ENCODE data around the gene ZNF507. TPM values are rescaled to one million over a fixed set of nuclear protein-coding genes. Genes with fewer than 3 reads are reported as not detected.

The ZNF507 gene
- total and polyA plus RNA-seq, 2 donors = 8.0 to 8.3 TPM

DNA sequence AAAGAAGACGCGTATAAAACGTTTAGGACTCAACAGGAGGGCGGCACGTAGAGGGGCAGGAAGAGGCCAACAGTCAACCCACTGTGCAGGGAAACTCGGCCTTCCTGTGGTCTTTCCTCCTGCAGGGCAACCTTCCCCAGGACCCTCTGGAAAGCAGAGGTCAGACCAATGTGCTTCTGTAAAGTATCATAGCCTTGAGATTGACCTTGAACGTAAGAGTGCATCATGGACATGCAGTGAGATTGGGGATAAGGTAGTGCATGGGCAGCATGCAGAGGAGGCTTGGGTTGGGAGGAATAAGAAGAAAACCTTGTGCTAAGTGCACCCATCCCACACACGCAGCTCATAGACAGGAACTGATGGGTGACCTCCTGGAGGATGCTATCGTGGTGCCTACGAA, 34.0 kb upstream of the ZNF507 start:
- Histone ChIP-seq H3K27ac (ENCODE audit: low read depth in 1 of 2, low read length in 1 of 2) (no peak overlapping the region), H3K36me3 (ENCODE audit: control insufficient read depth in 2 of 2, insufficient read depth in 2 of 2, low read length in 1 of 2) (no peaks in the 10 kb centered on the region), H3K9me3 (ENCODE audit: control insufficient read depth in 2 of 2, insufficient read depth in 1 of 2, low read length in 1 of 2) (no peaks in the 10 kb centered on the region), H3K4me1 (ENCODE audit: control insufficient read depth in 2 of 2, insufficient read depth in 2 of 2, low read length in 2 of 2) (no peaks in the 10 kb centered on the region), H3K4me3 (ENCODE audit: low read length in 2 of 2) (no peak overlapping the region), H3K27me3 (ENCODE audit: control insufficient read depth in 2 of 2, insufficient read depth in 1 of 2, low read length in 1 of 2) (peaks cover 0 to 3% of the 10 kb centered on the region in 2 donors)
- DNase-seq (ENCODE audit: low read depth in 6 of 9, low spot score in 9 of 9) = no peak
- WGBS = 88% methylated on average over 10 of the region's 10 CpGs

DNA sequence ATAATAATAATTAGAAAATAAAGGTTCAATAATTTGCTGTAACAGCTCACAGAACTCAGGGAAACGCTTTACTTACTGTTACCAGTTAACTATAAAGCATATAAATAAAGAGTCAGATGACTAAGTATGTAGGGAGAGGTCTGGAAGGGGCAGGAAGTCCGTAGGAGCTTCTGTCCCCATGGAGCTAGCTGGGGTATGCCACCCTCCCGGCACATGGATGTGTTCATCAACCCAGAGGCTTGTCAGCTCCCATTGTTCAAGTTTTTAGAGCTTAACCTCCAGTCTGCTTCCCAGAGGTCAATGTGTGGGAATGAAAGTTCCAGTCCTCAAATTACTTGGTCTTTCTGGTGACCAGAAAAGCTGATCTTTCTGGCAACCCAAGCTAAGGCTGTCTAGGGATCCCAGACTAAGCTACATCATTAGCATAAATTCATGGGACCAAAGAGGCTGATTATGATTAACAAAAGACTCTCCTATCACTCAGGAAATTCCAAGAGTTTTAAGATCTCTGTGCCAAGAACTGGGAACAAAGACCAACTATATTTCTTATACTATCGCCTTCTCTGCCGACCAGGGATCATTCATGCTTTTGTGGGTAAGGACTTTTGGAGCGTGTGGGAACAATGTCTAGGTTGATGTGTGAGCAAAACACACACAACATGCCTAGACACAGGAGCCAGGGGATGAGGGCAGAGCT, 31.7 kb upstream of the ZNF507 start:
- H3K4me3 ChIP-seq (ENCODE audit: low read length in 2 of 2) = no peak overlapping the region
- H3K4me1 ChIP-seq (ENCODE audit: control insufficient read depth in 2 of 2, insufficient read depth in 2 of 2, low read length in 2 of 2) = no peaks in the 10 kb centered on the region
- H3K36me3 ChIP-seq (ENCODE audit: control insufficient read depth in 2 of 2, insufficient read depth in 2 of 2, low read length in 1 of 2) = no peaks in the 10 kb centered on the region
- 83% methylated on average over 6 of the region's 6 CpGs for WGBS
- DNase-seq (ENCODE audit: low read depth in 6 of 9, low spot score in 9 of 9) = no peak
- H3K27me3 ChIP-seq (ENCODE audit: control insufficient read depth in 2 of 2, insufficient read depth in 1 of 2, low read length in 1 of 2) = peaks cover 0 to 3% of the 10 kb centered on the region in 2 donors
- no peaks in the 10 kb centered on the region for H3K9me3 ChIP-seq (ENCODE audit: control insufficient read depth in 2 of 2, insufficient read depth in 1 of 2, low read length in 1 of 2)
- no peak overlapping the region for H3K27ac ChIP-seq (ENCODE audit: low read depth in 1 of 2, low read length in 1 of 2)

DNA sequence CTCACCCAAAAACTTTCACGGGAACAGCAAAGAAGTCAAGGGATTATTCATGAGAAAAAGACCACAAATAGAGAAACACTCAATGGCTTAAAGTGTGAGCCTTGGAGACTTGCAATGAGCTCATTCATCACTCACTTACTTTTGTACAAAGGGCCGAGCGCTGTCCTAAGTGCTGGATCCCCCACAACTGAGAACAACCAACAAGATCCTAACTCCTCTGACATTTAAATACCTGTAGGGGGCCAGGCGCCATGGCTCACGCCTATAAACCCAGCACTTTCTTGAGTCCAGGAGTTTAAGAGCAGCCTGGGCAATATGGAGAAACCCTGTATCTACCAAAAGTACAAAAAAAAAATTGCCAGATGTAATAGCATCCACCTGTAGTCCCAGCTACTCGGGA, 29.4 kb upstream of the ZNF507 start:
- no peak for DNase-seq (ENCODE audit: low read depth in 6 of 9, low spot score in 9 of 9)
- peaks cover 0 to 3% of the 10 kb centered on the region in 2 donors for H3K27me3 ChIP-seq (ENCODE audit: control insufficient read depth in 2 of 2, insufficient read depth in 1 of 2, low read length in 1 of 2)
- H3K27ac ChIP-seq (ENCODE audit: low read depth in 1 of 2, low read length in 1 of 2) = no peak overlapping the region
- no peak overlapping the region for H3K4me3 ChIP-seq (ENCODE audit: low read length in 2 of 2)
- no peaks in the 10 kb centered on the region for H3K36me3 ChIP-seq (ENCODE audit: control insufficient read depth in 2 of 2, insufficient read depth in 2 of 2, low read length in 1 of 2)
- 85% methylated on average over 6 of the region's 6 CpGs for WGBS
- no peaks in the 10 kb centered on the region for H3K4me1 ChIP-seq (ENCODE audit: control insufficient read depth in 2 of 2, insufficient read depth in 2 of 2, low read length in 2 of 2)
- H3K9me3 ChIP-seq (ENCODE audit: control insufficient read depth in 2 of 2, insufficient read depth in 1 of 2, low read length in 1 of 2) = no peaks in the 10 kb centered on the region

DNA sequence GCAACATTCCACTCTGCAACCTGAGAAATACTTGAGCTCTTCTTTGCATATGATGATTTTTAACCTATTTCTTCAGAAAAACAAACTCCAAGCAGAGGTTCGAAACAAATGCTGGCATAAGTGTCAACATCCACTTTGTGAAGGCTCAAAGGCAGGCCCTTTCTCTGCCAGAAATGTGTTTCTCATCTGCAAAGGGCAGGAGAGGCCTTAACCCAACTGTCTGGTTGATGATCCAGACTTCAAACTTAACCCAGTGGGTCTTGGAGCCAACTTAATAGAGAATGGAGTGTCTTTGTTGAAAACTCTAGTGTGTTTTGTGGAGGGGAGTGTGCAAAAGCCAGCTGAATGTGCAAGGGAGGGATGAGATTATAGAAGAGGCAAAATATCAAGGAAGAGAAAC, 28.3 kb upstream of the ZNF507 start:
- Histone ChIP-seq H3K4me3 (ENCODE audit: low read length in 2 of 2) (no peak overlapping the region), H3K36me3 (ENCODE audit: control insufficient read depth in 2 of 2, insufficient read depth in 2 of 2, low read length in 1 of 2) (no peaks in the 10 kb centered on the region), H3K4me1 (ENCODE audit: control insufficient read depth in 2 of 2, insufficient read depth in 2 of 2, low read length in 2 of 2) (no peaks in the 10 kb centered on the region), H3K27ac (ENCODE audit: low read depth in 1 of 2, low read length in 1 of 2) (no peak overlapping the region), H3K27me3 (ENCODE audit: control insufficient read depth in 2 of 2, insufficient read depth in 1 of 2, low read length in 1 of 2) (peaks cover 0 to 3% of the 10 kb centered on the region in 2 donors), H3K9me3 (ENCODE audit: control insufficient read depth in 2 of 2, insufficient read depth in 1 of 2, low read length in 1 of 2) (no peaks in the 10 kb centered on the region)
- DNase-seq (ENCODE audit: low read depth in 6 of 9, low spot score in 9 of 9) = no peak
- WGBS = 83% methylated on average over 1 of the region's 1 CpG

DNA sequence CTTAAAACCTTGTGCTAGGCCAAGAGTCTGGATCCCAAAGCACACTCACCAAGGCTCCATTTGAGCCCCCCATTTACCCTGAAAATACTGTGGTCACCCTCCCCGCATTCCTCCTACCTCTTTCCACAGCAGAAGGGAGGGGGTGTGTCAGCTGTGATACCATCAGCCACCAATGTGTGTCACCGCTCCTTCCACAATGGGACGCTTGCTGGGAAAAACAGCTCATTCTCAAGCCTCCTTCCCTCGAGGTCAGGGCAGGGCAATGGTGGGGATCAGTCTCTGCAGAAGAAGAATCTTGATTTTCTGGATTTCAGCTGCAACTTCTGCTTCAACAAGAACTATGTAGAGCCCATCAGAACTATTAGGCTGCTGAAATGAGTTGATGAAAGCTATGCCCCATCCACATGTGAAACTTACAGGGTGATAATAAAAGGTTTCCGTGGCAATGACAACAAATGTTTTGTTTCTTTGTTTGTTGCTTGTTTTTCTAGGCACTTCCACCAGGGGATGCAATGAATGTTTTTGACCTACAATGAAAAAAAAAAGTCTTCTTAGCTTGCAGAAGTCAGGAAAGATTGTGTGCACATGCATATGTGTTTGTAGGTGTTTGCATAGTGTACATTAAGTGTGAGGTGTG, 26.4 kb upstream of the ZNF507 start:
- 41% methylated on average over 5 of the region's 5 CpGs for WGBS
- H3K4me3 ChIP-seq (ENCODE audit: low read length in 2 of 2) = no peak overlapping the region
- H3K27me3 ChIP-seq (ENCODE audit: control insufficient read depth in 2 of 2, insufficient read depth in 1 of 2, low read length in 1 of 2) = peaks cover 0 to 3% of the 10 kb centered on the region in 2 donors
- no peaks in the 10 kb centered on the region for H3K9me3 ChIP-seq (ENCODE audit: control insufficient read depth in 2 of 2, insufficient read depth in 1 of 2, low read length in 1 of 2)
- no peaks in the 10 kb centered on the region for H3K4me1 ChIP-seq (ENCODE audit: control insufficient read depth in 2 of 2, insufficient read depth in 2 of 2, low read length in 2 of 2)
- DNase-seq (ENCODE audit: low read depth in 6 of 9, low spot score in 9 of 9) = no peak
- no peak overlapping the region for H3K27ac ChIP-seq (ENCODE audit: low read depth in 1 of 2, low read length in 1 of 2)
- no peaks in the 10 kb centered on the region for H3K36me3 ChIP-seq (ENCODE audit: control insufficient read depth in 2 of 2, insufficient read depth in 2 of 2, low read length in 1 of 2)

DNA sequence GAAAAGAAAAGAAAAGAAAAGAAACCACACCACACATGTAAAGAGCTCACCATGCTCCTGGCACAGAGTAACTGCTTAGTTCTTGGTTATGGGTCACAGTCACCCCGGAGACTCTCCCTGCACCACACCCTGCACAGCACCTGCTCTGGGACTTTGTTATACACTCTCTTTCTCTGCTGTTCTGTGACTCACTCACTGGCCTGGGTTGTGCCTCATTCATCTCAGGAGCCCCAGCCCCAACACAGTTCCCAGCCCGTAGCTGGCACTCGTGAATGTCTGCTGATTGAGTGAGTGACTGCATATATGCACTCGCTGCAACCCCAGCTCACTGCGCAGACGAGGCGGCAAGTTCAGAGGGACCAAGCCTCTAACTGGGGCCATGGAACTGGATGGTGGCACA, 22.9 kb upstream of the ZNF507 start:
- DNase-seq (ENCODE audit: low read depth in 6 of 9, low spot score in 9 of 9) = no peak
- Histone ChIP-seq H3K9me3 (ENCODE audit: control insufficient read depth in 2 of 2, insufficient read depth in 1 of 2, low read length in 1 of 2) (no peaks in the 10 kb centered on the region), H3K36me3 (ENCODE audit: control insufficient read depth in 2 of 2, insufficient read depth in 2 of 2, low read length in 1 of 2) (no peaks in the 10 kb centered on the region), H3K4me3 (ENCODE audit: low read length in 2 of 2) (no peak overlapping the region), H3K27me3 (ENCODE audit: control insufficient read depth in 2 of 2, insufficient read depth in 1 of 2, low read length in 1 of 2) (no peaks in the 10 kb centered on the region), H3K4me1 (ENCODE audit: control insufficient read depth in 2 of 2, insufficient read depth in 2 of 2, low read length in 2 of 2) (no peaks in the 10 kb centered on the region), H3K27ac (ENCODE audit: low read depth in 1 of 2, low read length in 1 of 2) (no peak overlapping the region)
- WGBS = 96% methylated on average over 7 of the region's 7 CpGs

DNA sequence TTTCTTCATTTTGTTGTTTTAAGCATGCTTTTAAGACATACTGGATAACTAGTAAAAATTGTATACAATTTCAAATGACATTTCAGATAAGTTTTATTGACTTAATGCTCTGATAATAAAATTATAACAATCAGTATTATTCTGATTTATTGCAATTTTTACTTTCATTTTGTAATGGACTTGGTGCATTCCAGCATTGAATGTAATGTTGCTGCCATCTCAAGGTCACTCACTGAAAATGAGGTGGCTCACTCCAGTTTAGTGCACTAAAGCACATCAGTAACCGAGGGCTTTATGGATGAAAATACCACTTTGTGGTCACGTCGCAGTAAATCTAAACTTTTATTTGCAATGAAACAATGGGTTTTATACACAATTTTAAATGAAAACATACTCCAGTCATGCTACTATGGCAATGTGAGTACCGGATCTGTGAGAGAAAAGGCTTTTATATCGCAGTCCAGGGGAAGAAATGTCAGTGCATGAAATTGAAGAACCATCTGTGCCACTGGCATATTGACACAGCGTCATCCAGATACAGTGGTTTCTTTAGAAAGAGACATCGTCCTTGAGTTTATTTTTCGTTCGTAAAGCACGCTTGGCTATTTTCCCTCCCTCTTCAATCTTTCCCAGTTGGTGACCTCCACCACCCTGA, 20.7 kb upstream of the ZNF507 start:
- Histone ChIP-seq H3K4me1 (ENCODE audit: control insufficient read depth in 2 of 2, insufficient read depth in 2 of 2, low read length in 2 of 2) (no peaks in the 10 kb centered on the region), H3K9me3 (ENCODE audit: control insufficient read depth in 2 of 2, insufficient read depth in 1 of 2, low read length in 1 of 2) (no peaks in the 10 kb centered on the region), H3K4me3 (ENCODE audit: low read length in 2 of 2) (no peak overlapping the region), H3K27ac (ENCODE audit: low read depth in 1 of 2, low read length in 1 of 2) (no peak overlapping the region), H3K27me3 (ENCODE audit: control insufficient read depth in 2 of 2, insufficient read depth in 1 of 2, low read length in 1 of 2) (peaks cover 0 to 2% of the 10 kb centered on the region in 2 donors), H3K36me3 (ENCODE audit: control insufficient read depth in 2 of 2, insufficient read depth in 2 of 2, low read length in 1 of 2) (no peaks in the 10 kb centered on the region)
- WGBS = 91% methylated on average over 10 of the region's 10 CpGs
- DNase-seq (ENCODE audit: low read depth in 6 of 9, low spot score in 9 of 9) = no peak

DNA sequence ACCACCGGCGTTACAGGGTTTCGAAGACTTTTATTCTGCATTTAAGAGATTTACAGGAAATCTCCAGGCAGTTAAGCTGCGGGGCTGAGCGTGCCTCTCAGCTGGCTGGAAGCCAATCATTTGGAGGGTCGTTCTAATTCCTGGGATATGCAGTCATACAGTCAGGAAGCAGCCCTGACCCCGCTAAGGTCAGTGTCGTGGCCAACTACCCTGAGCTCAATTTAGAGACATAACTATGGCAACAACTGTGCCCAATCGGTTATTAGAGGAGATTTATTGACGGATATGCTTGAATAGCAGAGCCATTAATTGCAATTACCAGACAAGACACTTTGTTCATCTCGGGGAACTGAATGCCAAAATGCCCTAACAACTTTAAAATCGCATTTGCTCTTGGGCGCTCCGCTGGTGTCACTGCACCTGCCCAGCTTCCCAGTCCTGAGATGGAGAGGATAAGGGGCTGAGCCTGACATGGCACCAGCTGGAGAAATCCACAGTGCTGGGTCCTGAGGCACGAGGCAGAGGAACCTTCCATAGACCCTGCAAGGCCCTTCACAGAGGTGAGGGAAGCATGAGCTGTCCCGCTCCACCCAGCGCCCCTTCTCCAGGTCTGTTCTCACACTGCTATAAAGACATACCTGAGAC, 15.1 kb upstream of the ZNF507 start:
- no peaks in the 10 kb centered on the region for H3K9me3 ChIP-seq (ENCODE audit: control insufficient read depth in 2 of 2, insufficient read depth in 1 of 2, low read length in 1 of 2)
- no peaks in the 10 kb centered on the region for H3K36me3 ChIP-seq (ENCODE audit: control insufficient read depth in 2 of 2, insufficient read depth in 2 of 2, low read length in 1 of 2)
- 86% methylated on average over 17 of the region's 17 CpGs for WGBS
- H3K27me3 ChIP-seq (ENCODE audit: control insufficient read depth in 2 of 2, insufficient read depth in 1 of 2, low read length in 1 of 2) = peaks cover 0 to 4% of the 10 kb centered on the region in 2 donors
- H3K4me3 ChIP-seq (ENCODE audit: low read length in 2 of 2) = no peak overlapping the region
- H3K27ac ChIP-seq (ENCODE audit: low read depth in 1 of 2, low read length in 1 of 2) = no peak overlapping the region
- DNase-seq (ENCODE audit: low read depth in 6 of 9, low spot score in 9 of 9) = no peak
- no peaks in the 10 kb centered on the region for H3K4me1 ChIP-seq (ENCODE audit: control insufficient read depth in 2 of 2, insufficient read depth in 2 of 2, low read length in 2 of 2)

DNA sequence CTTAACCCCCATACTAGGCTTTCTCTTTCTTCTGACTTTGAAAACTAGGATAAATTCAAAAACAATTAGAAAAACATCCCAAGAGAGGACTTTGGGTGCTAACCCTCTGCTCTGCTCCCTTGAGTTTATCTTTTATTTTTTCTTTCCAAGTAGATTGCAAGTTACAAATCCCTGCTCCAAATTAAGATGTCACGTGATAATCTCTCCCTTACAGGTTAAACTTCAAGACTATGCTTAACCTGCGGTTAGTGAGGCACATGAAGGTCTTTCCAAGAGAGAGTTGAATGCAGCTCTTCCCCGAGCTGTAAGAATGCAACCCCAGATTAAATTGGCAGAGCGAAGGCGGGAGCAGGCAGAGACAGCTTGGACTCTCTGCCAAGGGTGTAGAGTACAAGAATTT, 12.2 kb upstream of the ZNF507 start:
- no peaks in the 10 kb centered on the region for H3K9me3 ChIP-seq (ENCODE audit: control insufficient read depth in 2 of 2, insufficient read depth in 1 of 2, low read length in 1 of 2)
- H3K4me3 ChIP-seq (ENCODE audit: low read length in 2 of 2) = no peak overlapping the region
- H3K4me1 ChIP-seq (ENCODE audit: control insufficient read depth in 2 of 2, insufficient read depth in 2 of 2, low read length in 2 of 2) = no peaks in the 10 kb centered on the region
- no peak for DNase-seq (ENCODE audit: low read depth in 6 of 9, low spot score in 9 of 9)
- H3K27me3 ChIP-seq (ENCODE audit: control insufficient read depth in 2 of 2, insufficient read depth in 1 of 2, low read length in 1 of 2) = peaks cover 0 to 3% of the 10 kb centered on the region in 2 donors
- no peaks in the 10 kb centered on the region for H3K36me3 ChIP-seq (ENCODE audit: control insufficient read depth in 2 of 2, insufficient read depth in 2 of 2, low read length in 1 of 2)
- 91% methylated on average over 5 of the region's 5 CpGs for WGBS
- no peak overlapping the region for H3K27ac ChIP-seq (ENCODE audit: low read depth in 1 of 2, low read length in 1 of 2)

All from thymus (tissue), 11 donors.